HepG2 (cell line): ENCODE measurements around the gene NHLH2. TPM values are rescaled to one million over a fixed set of nuclear protein-coding genes. Genes with fewer than 3 reads are reported as not detected.

ENCODE experiments used
- ATAC-seq: fragments of 200-7000 bp; cut with Tn5 transposase; 3 replicates; pipeline ENCODE4 v1.9.1; 2020; ENCODE audit warnings: mild to moderate bottlenecking, moderate library complexity
- BruUV-seq: library from RNA; stranded (reverse); fragments of 400-500 nt; replicated peaks from 2 replicates; lab custom pipeline; 2021; lab: Mats Ljungman, UMichigan
- CTCF ChIA-PET: fragments of 300-600 bp; formaldehyde crosslinking; extraction: SDS; loops from one replicate; lab custom pipeline; 2021; ENCODE audit warnings: low total read pairs, inconsistent platforms, low intra/inter-chr PET ratio; lab: Yijun Ruan, JAX
- POLR2A ChIA-PET: fragments of 350-600 bp; sonication (Branson Sonifier 250); formaldehyde crosslinking; loops from one replicate; lab custom pipeline; 2020; ENCODE audit warnings: antibody characterized with exemption, inconsistent platforms; lab: Yijun Ruan, JAX
- DNase-seq: peaks from one replicate; pipeline ENCODE4 v3.0.0-alpha.2; 2015; ENCODE audit warnings: low spot score
- FAIRE-seq: peaks from 3 replicates; lab custom pipeline; 2011; peaks lifted over from hg19 to GRCh38; lab: Jason Lieb, UNC
- H2AFZ ChIP-seq: one replicate; pipeline ENCODE4 v1.6.1; 2011; ENCODE audit warnings: low read length, inconsistent platforms
- H3K27ac ChIP-seq: fragments of 300-600 bp; 3 replicates; pipeline ENCODE4 v1.8.0; 2011; ENCODE audit warnings: mixed run types, mild to moderate bottlenecking, mixed read lengths, low read length, inconsistent platforms; ENCODE audit not compliant: insufficient read depth; ENCODE audit errors: extremely low read length
- H3K27me3 ChIP-seq, 2 experiments: fragments of 200-600 bp in 1 of 2; 2 replicates in 1 of 2; 3 replicates in 1 of 2; pipeline versions ENCODE4 v1.6.0 to v1.8.0; 2011; ENCODE audit warnings: low read length in 2 of 2, mild to moderate bottlenecking in 2 of 2, moderate library complexity in 2 of 2, inconsistent platforms in 1 of 2; ENCODE audit not compliant: insufficient read depth in 2 of 2, control insufficient read depth in 1 of 2
- H3K36me3 ChIP-seq, 2 experiments: fragments of 200-600 bp in 1 of 2; replicated peaks in 1 of 2; 2 replicates in 1 of 2; 3 replicates in 1 of 2; pipeline versions ENCODE4 v1.5.1 to v1.8.0; 2011; ENCODE audit warnings: low read length in 2 of 2, inconsistent platforms in 1 of 2; ENCODE audit not compliant: insufficient read depth in 2 of 2, control insufficient read depth in 1 of 2
- H3K4me1 ChIP-seq: 2 replicates; pipeline ENCODE4 v1.5.1; 2012; ENCODE audit warnings: low read length, inconsistent platforms; ENCODE audit not compliant: insufficient read depth
- H3K4me2 ChIP-seq: 2 replicates; pipeline ENCODE4 v1.6.0; 2011; ENCODE audit warnings: low read depth, low read length, inconsistent platforms
- H3K4me3 ChIP-seq, 3 experiments: fragments of 200-600 bp in 1 of 3; sonication (generic), shearing (Covaris generic) in 1 of 3; replicated peaks in 1 of 3; 2 replicates each; pipeline ENCODE4 v1.5.1; 2011 to 2016; ENCODE audit warnings: low read length in 3 of 3, inconsistent platforms in 2 of 3, low read depth in 2 of 3, mild to moderate bottlenecking in 2 of 3, control low read depth in 1 of 3, mixed read lengths in 1 of 3; ENCODE audit not compliant: insufficient read depth in 1 of 3
- H3K79me2 ChIP-seq: one replicate; pipeline ENCODE4 v1.6.1; 2011; ENCODE audit warnings: low read length, inconsistent platforms; ENCODE audit not compliant: insufficient read depth
- H3K9ac ChIP-seq: 2 replicates; pipeline ENCODE4 v1.6.0; 2011; ENCODE audit warnings: mild to moderate bottlenecking, low read depth, low read length, inconsistent platforms; ENCODE audit not compliant: insufficient read depth
- H3K9me3 ChIP-seq: 2 replicates; pipeline ENCODE4 v1.5.1; 2012; ENCODE audit warnings: mild to moderate bottlenecking, low read length
- H4K20me1 ChIP-seq: 2 replicates; pipeline ENCODE4 v1.6.0; 2011; ENCODE audit warnings: inconsistent platforms, mild to moderate bottlenecking, low read length, moderate library complexity; ENCODE audit not compliant: insufficient read depth
- CBX5 ChIP-seq: sonication (generic); formaldehyde crosslinking; IDR thresholded peaks from 2 replicates; pipeline ENCODE4 v1.4.0; 2020; ENCODE audit warnings: missing genetic modification reagents, borderline replicate concordance
- ELK4 ChIP-seq: sonication (generic); formaldehyde crosslinking; IDR thresholded peaks from 2 replicates; pipeline ENCODE4 v1.9.0; 2021; ENCODE audit warnings: missing genetic modification reagents, borderline replicate concordance
- FOXP4 ChIP-seq: sonication (generic); formaldehyde crosslinking; IDR thresholded peaks from 2 replicates; pipeline ENCODE4 v1.4.0; 2020; ENCODE audit warnings: missing genetic modification reagents
- IRF1 ChIP-seq: sonication (generic); formaldehyde crosslinking; IDR thresholded peaks from 2 replicates; pipeline ENCODE4 v1.4.0; 2020; ENCODE audit warnings: low read depth, mild to moderate bottlenecking, missing genetic modification reagents
- NCOA2 ChIP-seq: sonication (generic); formaldehyde crosslinking; IDR thresholded peaks from 2 replicates; pipeline ENCODE4 v1.8.0; 2022; ENCODE audit warnings: inconsistent platforms
- NCOR1 ChIP-seq: fragments of 200-600 bp; sonication (generic); IDR thresholded peaks from 2 replicates; pipeline ENCODE4 v1.7.0; 2017; ENCODE audit warnings: antibody characterized with exemption, low read length, borderline replicate concordance
- PBX3 ChIP-seq: sonication (generic); formaldehyde crosslinking; IDR thresholded peaks from 2 replicates; pipeline ENCODE4 v1.8.1; 2023; ENCODE audit warnings: missing genetic modification reagents, inconsistent platforms, borderline replicate concordance
- PHF20 ChIP-seq: sonication (generic); formaldehyde crosslinking; IDR thresholded peaks from 2 replicates; pipeline ENCODE4 v1.5.0; 2020; ENCODE audit warnings: mild to moderate bottlenecking, missing genetic modification reagents
- PREB ChIP-seq: sonication (generic); formaldehyde crosslinking; IDR thresholded peaks from 2 replicates; pipeline ENCODE4 v1.4.0; 2020; ENCODE audit warnings: missing genetic modification reagents
- RARG ChIP-seq: sonication (generic); formaldehyde crosslinking; IDR thresholded peaks from 2 replicates; pipeline ENCODE4 v1.4.0; 2020; ENCODE audit warnings: low read depth, mild to moderate bottlenecking, missing genetic modification reagents
- REL ChIP-seq: sonication (generic); formaldehyde crosslinking; conservative IDR thresholded peaks from 2 replicates; pipeline ENCODE4 v1.8.0; 2022; ENCODE audit warnings: mild to moderate bottlenecking, missing genetic modification reagents, moderate library complexity
- RELA ChIP-seq: sonication (generic); formaldehyde crosslinking; IDR thresholded peaks from 2 replicates; pipeline ENCODE4 v1.4.0; 2020; ENCODE audit warnings: missing genetic modification reagents
- SMAD1 ChIP-seq: sonication (generic); formaldehyde crosslinking; IDR thresholded peaks from 2 replicates; pipeline ENCODE4 v1.4.0; 2020; ENCODE audit warnings: missing genetic modification reagents, low read depth, mild to moderate bottlenecking, borderline replicate concordance
- SOX6 ChIP-seq, 2 experiments: fragments of 450-650 bp in 1 of 2; sonication (generic) in 1 of 2; formaldehyde crosslinking in 1 of 2; IDR thresholded peaks; 2 replicates each; pipeline versions ENCODE4 v1.4.0 to v1.6.1; 2017 to 2020; ENCODE audit warnings: antibody characterized with exemption in 1 of 2, mild to moderate bottlenecking in 1 of 2, missing genetic modification reagents in 1 of 2
- SP5 ChIP-seq: IDR thresholded peaks from 2 replicates; pipeline ENCODE4 v1.6.1; 2016; ENCODE audit warnings: low read depth, borderline replicate concordance
- ZFP36L2 ChIP-seq: sonication (generic); formaldehyde crosslinking; IDR thresholded peaks from 2 replicates; pipeline ENCODE4 v1.4.0; 2020; ENCODE audit warnings: missing genetic modification reagents
- ZNF737 ChIP-seq: sonication (generic); formaldehyde crosslinking; IDR thresholded peaks from 2 replicates; pipeline ENCODE4 v1.5.0; 2020; ENCODE audit warnings: missing genetic modification reagents, mild to moderate bottlenecking, borderline replicate concordance
- ZNF775 ChIP-seq: sonication (generic); formaldehyde crosslinking; IDR thresholded peaks from 2 replicates; pipeline ENCODE4 v1.4.0; 2020; ENCODE audit warnings: missing genetic modification reagents, mild to moderate bottlenecking, moderate library complexity, borderline replicate concordance
- WGBS: methylation state at CpG from one replicate; pipeline ENCODE4 v1.1.6; 2017; ENCODE audit warnings: low lambda C conversion rate; 5-methylcytosine and 5-hydroxymethylcytosine counted together
- in situ Hi-C: cut with HindIII; loops from 2 replicates; pipeline ENCODE4 v1.10.0; 2017; ENCODE audit warnings: low pct_unique_long_range_greater_than_20kb; ENCODE audit not compliant: extremely low pct_ligation_motif_present
- intact Hi-C: fragments of 100-400 bp; cut with micrococcal nuclease; formaldehyde crosslinking; loops from one replicate; pipeline ENCODE4 v1.10.0; 2022; ENCODE audit not compliant: unreplicated experiment
- polyA plus RNA-seq, 8 experiments: library from polyadenylated mRNA; depleted of rRNA in 3 of 8; stranded (reverse) in 7 of 8; unstranded in 1 of 8; fragments of >200 nt; fragmentation: Illumina TruSeq in 4 of 8; extraction: Trizol in 4 of 8; gene quantifications; 2 replicates each; pipeline versions ENCODE4 v1.2.1 to v1.2.3, GENCODE V29; 2011 to 2016; ENCODE audit warnings: low read depth in 4 of 8, missing spikeins in 1 of 8, mixed read lengths in 1 of 8; ENCODE audit not compliant: insufficient read depth in 1 of 8
- total RNA-seq, 5 experiments: library from RNA; depleted of rRNA; stranded (reverse); fragments of >200 nt; fragmentation: Illumina TruSeq; extraction: Trizol; gene quantifications; 2 replicates each; pipeline ENCODE4 v1.2.3, GENCODE V29; 2016; ENCODE audit warnings: low read depth in 1 of 5

Gene NHLH2
- total and polyA plus RNA-seq, 2 of the 13 experiments (the other 11 are each of a cell fraction or from before 2014, with no cell fraction given) = not detected

GRCh38 chr1:115862403-115862802, 21.5 kb upstream of the NHLH2 start:
- ATAC-seq (no peak), DNase-seq (no peak), FAIRE-seq (no peak)
- no TSS peak for BruUV-seq
- in situ Hi-C loops = no loop called here
- Histone ChIP-seq H3K9me3 (no peaks in the 10 kb centered on the region), H3K27ac (no peak overlapping the region), H4K20me1 (no peaks in the 10 kb centered on the region), H3K27me3 (no peaks in the 10 kb centered on the region), H3K9ac (no peak overlapping the region), H3K4me3 (no peak overlapping the region), H3K36me3 (no peaks in the 10 kb centered on the region), H3K4me2 (no peak overlapping the region), H2AFZ (no peak overlapping the region), H3K79me2 (no peaks in the 10 kb centered on the region), H3K4me1 (no peaks in the 10 kb centered on the region)
- 18% methylated on average over 7 of the region's 7 CpGs for WGBS
- ChIA-PET CTCF (no interaction called here), POLR2A (no interaction called here)
- intact Hi-C loops = no loop called here
- no peak for TF ChIP-seq ZNF775
- TF ChIP-seq RELA (CRISPR knock-in tag) = no peak
- TF ChIP-seq ZFP36L2 (CRISPR knock-in tag) = no peak
- no peak for TF ChIP-seq IRF1 (CRISPR knock-in tag)
- no peak for TF ChIP-seq ZNF737 (CRISPR knock-in tag)
- TF ChIP-seq CBX5 (CRISPR knock-in tag) = no peak
- TF ChIP-seq ELK4 (CRISPR knock-in tag) = no peak
- no peak for TF ChIP-seq REL (CRISPR knock-in tag)
- TF ChIP-seq RARG (CRISPR knock-in tag) = no peak
- no peak for TF ChIP-seq SP5
- no peak for TF ChIP-seq NCOA2
- no peak for TF ChIP-seq NCOR1
- TF ChIP-seq PBX3 (CRISPR knock-in tag) = no peak
- TF ChIP-seq SOX6 (IDR thresholded peaks at IDR 0.05) = no peak
- TF ChIP-seq SOX6 (CRISPR knock-in tag; IDR thresholded peaks at IDR 0.05) = no peak
- no peak for TF ChIP-seq SMAD1
- no peak for TF ChIP-seq PREB (CRISPR knock-in tag)
- no peak for TF ChIP-seq FOXP4 (CRISPR knock-in tag)
- no peak for TF ChIP-seq PHF20 (CRISPR knock-in tag)
